ENCODE data around the gene SCAANT1. TPM values are rescaled to one million over a fixed set of nuclear protein-coding genes. Genes with fewer than 3 reads are reported as not detected.

SCAANT1 gene
- total and polyA plus RNA-seq, 2 of the 8 experiments (the other 6 are each of a cell fraction or from before 2014, with no cell fraction given) = not detected

DNA sequence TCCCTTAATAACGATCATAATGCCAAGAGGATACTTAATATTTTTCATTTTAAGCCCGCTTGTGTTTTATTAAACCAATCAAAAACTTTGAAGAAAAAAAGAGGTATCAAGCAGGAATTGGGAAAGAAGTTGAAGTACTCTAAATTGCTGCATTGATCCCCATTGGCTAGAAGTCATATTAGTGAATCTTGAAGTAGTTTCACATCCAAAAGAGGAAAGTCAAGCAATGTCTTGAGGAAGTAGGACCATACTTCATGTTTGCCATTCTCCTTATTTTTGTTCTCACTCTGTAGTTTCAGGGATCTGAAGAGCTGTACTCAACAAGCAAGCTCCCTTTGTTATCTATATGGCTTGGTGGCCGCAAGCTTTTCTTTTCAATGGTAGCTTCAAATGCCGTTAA is 2.2 kb downstream of the SCAANT1 start (continued):
- TF ChIP-seq SUZ12 (IDR thresholded peaks at IDR 0.05; ENCODE audit: low read length) (no peak), SP4 (IDR thresholded peaks at IDR 0.05; ENCODE audit: low read length) (no peak), EP300 (IDR thresholded peaks at IDR 0.05; ENCODE audit: borderline replicate concordance in 1 of 2, low read depth in 2 of 2, low read length in 2 of 2) (no peak), CREB1 (IDR thresholded peaks at IDR 0.05) (no peak), CEBPB (IDR thresholded peaks at IDR 0.05; ENCODE audit: low read depth, low read length) (no peak)
